ENCODE measurements around the gene PPP4R4.
"Not testable (repeated sequence)": the region's sequence is repeated elsewhere in the genome, so short reads cannot be mapped to it uniquely, and the experiment has no call there.

PPP4R4 gene

DNA sequence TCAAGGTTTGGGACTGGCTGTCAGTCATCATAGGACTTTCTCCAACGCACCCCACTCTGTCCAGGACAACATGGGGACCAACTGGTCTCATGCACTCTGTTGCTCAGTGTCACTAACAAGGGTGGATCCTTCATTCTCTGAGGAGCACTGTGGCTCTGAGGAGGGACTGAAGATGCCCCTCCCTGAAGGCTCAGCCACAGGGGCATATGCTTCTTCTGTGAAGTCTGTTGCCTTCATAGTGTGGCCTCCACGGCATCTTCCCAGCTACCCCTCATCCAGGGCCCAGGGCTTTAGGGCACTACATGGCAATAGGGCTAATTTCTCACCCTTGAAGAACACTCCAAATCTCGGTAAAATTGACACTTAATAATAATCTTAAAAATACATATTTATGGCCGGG, 30.4 kb upstream of the PPP4R4 start:
- ChIA-PET POLR2A (no interaction called here), CTCF (interaction anchor here (1.1 to 4.1 kb wide), 5 partner anchors 9 to 108 kb away, joined by 3 to 25 read pairs (median 7); partner anchors contain the start of gene IFI27L2)
- no peak for DNase-seq
- WGBS (ENCODE audit: insufficient coverage): 100% methylated on average over 2 of the region's 4 CpGs
- no peak overlapping the region for H3K4me3 ChIP-seq (ENCODE audit: control insufficient read depth in 1 of 7, extremely low read depth in 1 of 7, insufficient read depth in 4 of 7, low read depth in 2 of 7, low read length in 6 of 7)
- no peaks in the 10 kb centered on the region for H3K36me3 ChIP-seq (ENCODE audit: control insufficient read depth in 4 of 4, insufficient read depth in 4 of 4, low read length in 3 of 4)
- no peak overlapping the region for H3K27ac ChIP-seq (ENCODE audit: insufficient read depth in 1 of 2, low read depth in 1 of 2, low read length in 2 of 2, poor library complexity in 1 of 2, severe bottlenecking in 2 of 2)
- no peaks in the 10 kb centered on the region for H3K27me3 ChIP-seq (replicated peaks in 2 of 5; ENCODE audit: control insufficient read depth in 4 of 5, insufficient read depth in 5 of 5, low read length in 4 of 5)
- H3K9me3 ChIP-seq (ENCODE audit: control extremely low read depth in 1 of 5, control insufficient read depth in 4 of 5, insufficient read depth in 2 of 5, low read depth in 1 of 5, low read length in 4 of 5): no peaks in the 10 kb centered on the region
- peaks cover 0 to 10% (median 3%) of the 10 kb centered on the region in 4 experiments for H3K4me1 ChIP-seq (ENCODE audit: control extremely low read depth in 1 of 4, control insufficient read depth in 4 of 4, insufficient read depth in 4 of 4, low read length in 3 of 4)

DNA sequence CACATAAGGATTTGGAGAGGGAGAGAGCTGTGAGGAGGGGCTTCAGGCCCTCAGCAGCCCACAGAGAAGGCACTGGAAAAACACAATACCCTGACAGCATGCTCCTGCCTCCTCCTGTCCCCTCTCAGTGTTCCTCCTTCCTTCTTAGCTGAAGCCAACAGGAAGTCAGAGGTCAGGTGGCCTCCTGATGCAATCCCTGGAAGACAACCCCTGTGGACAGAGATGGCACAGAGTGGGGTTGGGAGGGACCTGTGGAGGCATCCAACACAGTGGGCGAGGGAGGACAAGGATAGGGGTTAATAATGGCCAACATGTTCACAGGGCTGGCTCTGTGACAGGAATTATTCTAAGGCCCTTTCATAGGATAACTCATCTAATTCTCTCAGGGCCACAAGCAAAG, 29.4 kb upstream of the PPP4R4 start:
- H3K27ac ChIP-seq (ENCODE audit: insufficient read depth in 1 of 2, low read depth in 1 of 2, low read length in 2 of 2, poor library complexity in 1 of 2, severe bottlenecking in 2 of 2): no peak overlapping the region
- CTCF ChIA-PET: interaction anchor here (2.0 to 4.1 kb wide), 2 partner anchors 13 to 16 kb away, joined by 4 to 25 read pairs; partner anchors contain the start of gene IFI27L2
- WGBS (ENCODE audit: insufficient coverage): no CpG with 5 or more reads among the region's 1 CpG
- no peaks in the 10 kb centered on the region for H3K27me3 ChIP-seq (replicated peaks in 2 of 5; ENCODE audit: control insufficient read depth in 4 of 5, insufficient read depth in 5 of 5, low read length in 4 of 5)
- no peak overlapping the region for H3K4me3 ChIP-seq (ENCODE audit: control insufficient read depth in 1 of 7, extremely low read depth in 1 of 7, insufficient read depth in 4 of 7, low read depth in 2 of 7, low read length in 6 of 7)
- no peaks in the 10 kb centered on the region for H3K9me3 ChIP-seq (ENCODE audit: control extremely low read depth in 1 of 5, control insufficient read depth in 4 of 5, insufficient read depth in 2 of 5, low read depth in 1 of 5, low read length in 4 of 5)
- POLR2A ChIA-PET: no interaction called here
- no peak for DNase-seq
- peaks cover 0 to 10% (median 3%) of the 10 kb centered on the region in 4 experiments for H3K4me1 ChIP-seq (ENCODE audit: control extremely low read depth in 1 of 4, control insufficient read depth in 4 of 4, insufficient read depth in 4 of 4, low read length in 3 of 4)
- no peaks in the 10 kb centered on the region for H3K36me3 ChIP-seq (ENCODE audit: control insufficient read depth in 4 of 4, insufficient read depth in 4 of 4, low read length in 3 of 4)

DNA sequence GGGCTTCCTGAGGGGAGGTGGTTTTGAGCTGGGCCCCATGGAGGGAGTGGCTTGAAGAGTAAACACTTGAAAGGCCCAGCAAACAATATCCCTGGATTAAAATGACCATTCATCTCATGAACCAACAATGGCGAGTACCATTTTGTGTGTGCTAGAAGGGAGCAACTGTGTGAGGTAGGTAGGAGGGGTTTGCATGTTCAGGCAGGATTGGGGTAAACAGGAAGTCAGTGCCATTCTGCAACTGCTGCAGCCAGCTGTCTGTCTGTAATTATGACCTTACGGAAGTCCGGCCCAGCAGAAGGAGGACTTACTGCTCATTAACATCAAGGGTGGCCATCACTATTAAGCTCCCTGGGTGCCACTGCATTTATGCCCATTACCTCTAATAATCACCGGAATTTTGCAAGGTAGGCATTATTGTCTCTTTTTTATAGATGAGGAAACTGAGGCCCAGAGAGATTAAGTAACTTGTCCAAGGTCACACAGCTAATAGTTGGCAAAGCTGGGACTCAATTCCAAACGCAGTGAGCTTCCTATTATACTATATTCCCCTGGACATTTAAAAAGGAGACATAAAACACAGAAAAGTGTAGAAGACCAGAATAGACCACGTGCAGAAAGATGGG, 28.1 kb upstream of the PPP4R4 start:
- CTCF ChIA-PET: interaction anchor here (0.6 to 1.6 kb wide), 3 partner anchors 9 to 81 kb away, joined by 3 to 7 read pairs (median 4); no protein-coding TSS in a partner anchor
- no peak for DNase-seq
- WGBS (ENCODE audit: insufficient coverage): 100% methylated on average over 3 of the region's 6 CpGs
- Histone ChIP-seq H3K36me3 (ENCODE audit: control insufficient read depth in 4 of 4, insufficient read depth in 4 of 4, low read length in 3 of 4) (no peaks in the 10 kb centered on the region), H3K9me3 (ENCODE audit: control extremely low read depth in 1 of 5, control insufficient read depth in 4 of 5, insufficient read depth in 2 of 5, low read depth in 1 of 5, low read length in 4 of 5) (no peaks in the 10 kb centered on the region), H3K4me3 (ENCODE audit: control insufficient read depth in 1 of 7, extremely low read depth in 1 of 7, insufficient read depth in 4 of 7, low read depth in 2 of 7, low read length in 6 of 7) (no peak overlapping the region), H3K4me1 (ENCODE audit: control extremely low read depth in 1 of 4, control insufficient read depth in 4 of 4, insufficient read depth in 4 of 4, low read length in 3 of 4) (peaks cover 0 to 10% (median 3%) of the 10 kb centered on the region in 4 experiments), H3K27me3 (replicated peaks in 2 of 5; ENCODE audit: control insufficient read depth in 4 of 5, insufficient read depth in 5 of 5, low read length in 4 of 5) (no peaks in the 10 kb centered on the region), H3K27ac (ENCODE audit: insufficient read depth in 1 of 2, low read depth in 1 of 2, low read length in 2 of 2, poor library complexity in 1 of 2, severe bottlenecking in 2 of 2) (no peak overlapping the region)
- POLR2A ChIA-PET: no interaction called here

DNA sequence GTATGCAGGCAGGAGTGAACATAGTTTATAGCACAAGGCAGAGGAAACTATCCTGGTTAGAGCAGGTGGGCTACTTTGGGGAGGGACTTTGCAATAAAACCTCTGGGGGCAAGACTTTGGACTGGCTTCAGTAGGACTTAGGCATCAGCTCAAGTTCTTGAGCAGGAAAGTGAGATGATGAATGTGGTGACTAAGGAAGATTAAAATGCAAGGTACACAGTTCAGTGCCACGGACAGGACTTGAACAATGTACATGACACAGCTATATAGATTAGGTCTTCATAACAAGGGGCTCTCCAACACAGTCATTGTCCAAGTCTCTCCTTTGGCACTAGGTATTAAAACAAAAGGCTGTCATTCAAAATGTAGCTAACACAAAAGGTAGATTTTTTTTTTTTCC, 21.4 kb upstream of the PPP4R4 start:
- 100% methylated on average over 1 of the region's 1 CpG for WGBS (ENCODE audit: insufficient coverage)
- H3K4me1 ChIP-seq (ENCODE audit: control extremely low read depth in 1 of 4, control insufficient read depth in 4 of 4, insufficient read depth in 4 of 4, low read length in 3 of 4): no peaks in the 10 kb centered on the region
- no peak for DNase-seq
- no peak overlapping the region for H3K27ac ChIP-seq (ENCODE audit: insufficient read depth in 1 of 2, low read depth in 1 of 2, low read length in 2 of 2, poor library complexity in 1 of 2, severe bottlenecking in 2 of 2)
- H3K27me3 ChIP-seq (replicated peaks in 2 of 5; ENCODE audit: control insufficient read depth in 4 of 5, insufficient read depth in 5 of 5, low read length in 4 of 5): no peaks in the 10 kb centered on the region
- no peaks in the 10 kb centered on the region for H3K36me3 ChIP-seq (ENCODE audit: control insufficient read depth in 4 of 4, insufficient read depth in 4 of 4, low read length in 3 of 4)
- POLR2A ChIA-PET: no interaction called here
- CTCF ChIA-PET: interaction anchor here (1.0 to 1.5 kb wide), 2 partner anchors 10 to 21 kb away, joined by 3 to 7 read pairs; no protein-coding TSS in a partner anchor
- peaks cover 0 to 4% (median 0%) of the 10 kb centered on the region in 5 experiments for H3K9me3 ChIP-seq (ENCODE audit: control extremely low read depth in 1 of 5, control insufficient read depth in 4 of 5, insufficient read depth in 2 of 5, low read depth in 1 of 5, low read length in 4 of 5)
- no peak overlapping the region for H3K4me3 ChIP-seq (ENCODE audit: control insufficient read depth in 1 of 7, extremely low read depth in 1 of 7, insufficient read depth in 4 of 7, low read depth in 2 of 7, low read length in 6 of 7)

DNA sequence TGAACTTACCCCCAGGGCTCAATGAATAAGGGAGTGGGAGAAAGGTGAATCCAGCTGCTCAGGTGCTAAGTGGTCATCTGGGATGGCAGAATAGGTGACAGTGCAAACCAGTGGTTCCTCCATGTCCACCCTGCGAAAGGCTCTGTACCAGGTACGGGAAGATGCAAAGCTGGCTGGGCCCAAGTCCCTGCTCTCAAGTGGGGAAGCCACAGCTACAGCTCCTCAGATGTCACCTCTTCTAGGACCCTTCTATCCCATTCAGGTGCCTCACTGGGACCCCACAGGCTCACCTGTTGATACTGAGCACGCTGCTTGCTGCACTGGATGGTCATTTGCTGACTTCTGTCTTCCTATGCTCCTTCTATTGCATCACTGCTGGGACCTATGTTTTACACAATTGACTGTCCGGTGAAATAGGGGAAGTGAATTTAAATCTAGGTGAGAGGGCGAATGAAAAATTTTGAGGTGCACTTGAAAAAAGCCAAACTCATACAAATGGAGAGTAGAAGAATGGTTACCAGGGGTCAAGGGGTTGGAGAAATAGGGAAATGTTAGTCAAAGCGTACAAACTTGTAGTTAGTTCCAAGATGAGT, 20.3 kb upstream of the PPP4R4 start:
- CTCF ChIA-PET: interaction anchor here (1.5 kb wide), 1 partner anchor 11 kb away, joined by 7 read pairs; no protein-coding TSS in a partner anchor

DNA sequence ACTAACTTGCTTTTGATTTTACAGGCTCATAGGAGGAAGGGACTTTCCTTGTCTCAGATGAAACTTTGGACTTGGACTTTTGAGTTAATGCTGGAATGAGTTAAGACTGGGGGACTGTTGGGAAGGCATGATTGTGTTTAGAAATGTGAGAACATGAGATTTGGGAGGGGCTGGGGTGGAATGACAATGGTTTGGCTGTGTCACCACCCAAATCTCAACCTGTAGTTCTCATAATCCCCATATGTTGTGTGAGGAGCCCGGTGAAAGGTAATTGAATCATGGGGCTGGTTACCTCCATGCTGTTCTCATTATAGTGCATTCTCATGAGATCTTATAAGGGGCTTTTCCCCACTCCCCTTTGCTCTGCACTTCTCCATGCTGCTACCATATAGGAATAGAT, 18.0 kb upstream of the PPP4R4 start:
- H3K36me3 ChIP-seq (ENCODE audit: control insufficient read depth in 4 of 4, insufficient read depth in 4 of 4, low read length in 3 of 4); POLR2A ChIA-PET; DNase-seq; H3K4me3 ChIP-seq (ENCODE audit: control insufficient read depth in 1 of 7, extremely low read depth in 1 of 7, insufficient read depth in 4 of 7, low read depth in 2 of 7, low read length in 6 of 7); H3K27ac ChIP-seq (ENCODE audit: insufficient read depth in 1 of 2, low read depth in 1 of 2, low read length in 2 of 2, poor library complexity in 1 of 2, severe bottlenecking in 2 of 2); H3K27me3 ChIP-seq (replicated peaks in 2 of 5; ENCODE audit: control insufficient read depth in 4 of 5, insufficient read depth in 5 of 5, low read length in 4 of 5); CTCF ChIA-PET; H3K9me3 ChIP-seq (ENCODE audit: control extremely low read depth in 1 of 5, control insufficient read depth in 4 of 5, insufficient read depth in 2 of 5, low read depth in 1 of 5, low read length in 4 of 5): not testable (repeated sequence)
- H3K4me1 ChIP-seq (ENCODE audit: control extremely low read depth in 1 of 4, control insufficient read depth in 4 of 4, insufficient read depth in 4 of 4, low read length in 3 of 4): peaks cover 0 to 12% (median 4%) of the 10 kb centered on the region in 4 experiments
- no CpG with 5 or more reads among the region's 1 CpG for WGBS (ENCODE audit: insufficient coverage)

More for the DNA sequence above, 20.3 kb upstream of the PPP4R4 start:
- POLR2A ChIA-PET: no interaction called here
- H3K27ac ChIP-seq (ENCODE audit: insufficient read depth in 1 of 2, low read depth in 1 of 2, low read length in 2 of 2, poor library complexity in 1 of 2, severe bottlenecking in 2 of 2): no peak overlapping the region
- DNase-seq: no peak
- H3K4me1 ChIP-seq (ENCODE audit: control extremely low read depth in 1 of 4, control insufficient read depth in 4 of 4, insufficient read depth in 4 of 4, low read length in 3 of 4): peaks cover 0 to 6% (median 2%) of the 10 kb centered on the region in 4 experiments
- H3K27me3 ChIP-seq (replicated peaks in 2 of 5; ENCODE audit: control insufficient read depth in 4 of 5, insufficient read depth in 5 of 5, low read length in 4 of 5): no peaks in the 10 kb centered on the region
- WGBS (ENCODE audit: insufficient coverage): 92% methylated on average over 6 of the region's 6 CpGs
- no peak overlapping the region for H3K4me3 ChIP-seq (ENCODE audit: control insufficient read depth in 1 of 7, extremely low read depth in 1 of 7, insufficient read depth in 4 of 7, low read depth in 2 of 7, low read length in 6 of 7)
- H3K9me3 ChIP-seq (ENCODE audit: control extremely low read depth in 1 of 5, control insufficient read depth in 4 of 5, insufficient read depth in 2 of 5, low read depth in 1 of 5, low read length in 4 of 5): peaks cover 0 to 4% (median 0%) of the 10 kb centered on the region in 5 experiments
- no peaks in the 10 kb centered on the region for H3K36me3 ChIP-seq (ENCODE audit: control insufficient read depth in 4 of 4, insufficient read depth in 4 of 4, low read length in 3 of 4)

DNA sequence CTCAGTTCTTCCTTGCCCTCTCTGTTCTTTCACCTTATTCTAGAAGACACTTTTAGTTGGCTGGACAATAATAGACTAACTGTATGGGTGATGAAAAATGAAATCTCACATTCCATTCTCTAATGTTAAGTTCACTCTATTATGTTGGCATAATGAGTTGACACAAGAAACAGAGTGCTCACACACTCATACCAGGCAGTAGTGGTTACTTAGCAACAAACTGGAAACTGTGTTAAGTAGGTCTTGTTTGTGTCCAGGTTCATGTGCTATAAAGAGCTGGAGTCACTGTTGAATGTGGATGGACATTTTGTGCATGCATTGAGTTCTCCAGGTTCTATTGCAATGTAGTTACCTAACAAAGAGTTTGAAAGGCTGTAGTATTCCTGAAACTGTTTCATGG, 16.9 kb upstream of the PPP4R4 start:
- POLR2A ChIA-PET: no interaction called here
- no peak for DNase-seq
- Histone ChIP-seq H3K36me3 (ENCODE audit: control insufficient read depth in 4 of 4, insufficient read depth in 4 of 4, low read length in 3 of 4) (no peaks in the 10 kb centered on the region), H3K27ac (ENCODE audit: insufficient read depth in 1 of 2, low read depth in 1 of 2, low read length in 2 of 2, poor library complexity in 1 of 2, severe bottlenecking in 2 of 2) (no peak overlapping the region), H3K9me3 (ENCODE audit: control extremely low read depth in 1 of 5, control insufficient read depth in 4 of 5, insufficient read depth in 2 of 5, low read depth in 1 of 5, low read length in 4 of 5) (peaks cover 0 to 4% (median 0%) of the 10 kb centered on the region in 5 experiments), H3K4me1 (ENCODE audit: control extremely low read depth in 1 of 4, control insufficient read depth in 4 of 4, insufficient read depth in 4 of 4, low read length in 3 of 4) (peaks cover 7 to 21% (median 14%) of the 10 kb centered on the region in 4 experiments), H3K4me3 (ENCODE audit: control insufficient read depth in 1 of 7, extremely low read depth in 1 of 7, insufficient read depth in 4 of 7, low read depth in 2 of 7, low read length in 6 of 7) (no peak overlapping the region), H3K27me3 (replicated peaks in 2 of 5; ENCODE audit: control insufficient read depth in 4 of 5, insufficient read depth in 5 of 5, low read length in 4 of 5) (no peaks in the 10 kb centered on the region)
- CTCF ChIA-PET: interaction anchor here (1.0 to 5.4 kb wide), 2 partner anchors 20 to 23 kb away, joined by 3 to 33 read pairs; no protein-coding TSS in a partner anchor

Measured in common myeloid progenitor, CD34-positive (primary cell).